ENCODE measurements around the gene BLID. TPM values are rescaled to one million over a fixed set of nuclear protein-coding genes. Genes with fewer than 3 reads are reported as not detected.

BLID gene
- total RNA-seq, 1 experiment from 2014 or later = not detected

GRCh38 chr11:122145715-122146274, 29.8 kb upstream of the BLID start:
- H2AK5ac ChIP-seq (ENCODE audit: insufficient read length, low read length) = no peak overlapping the region
- Mint-ChIP-seq H3K27ac (no peak overlapping the region), H3K4me1 (peaks cover 2 to 8% of the 10 kb centered on the region in 2 experiments), H3K27me3 (ENCODE audit: low read depth) (peaks cover 57% of the 10 kb centered on the region), H3K9me3 (no peaks in the 10 kb centered on the region), H3K4me3 (no peak overlapping the region), H3K36me3 (ENCODE audit: insufficient read depth in 1 of 3, low read depth in 3 of 3) (no peaks in the 10 kb centered on the region)
- no peaks in the 10 kb centered on the region for H3K79me2 ChIP-seq (ENCODE audit: insufficient read depth, low read length)
- H4K20me1 ChIP-seq (ENCODE audit: control insufficient read depth, insufficient read depth, insufficient read length) = no peaks in the 10 kb centered on the region
- DNase-seq = no peak
- H3K14ac ChIP-seq (ENCODE audit: insufficient read depth, low read length) = no peak overlapping the region
- no peak overlapping the region for H4K5ac ChIP-seq (ENCODE audit: insufficient read length, low read depth, low read length)
- no peak for TF ChIP-seq CTCF (conservative IDR thresholded peaks at IDR 0.05)
- no peak overlapping the region for H3K4me2 ChIP-seq (ENCODE audit: insufficient read depth, insufficient read length, low read length)
- H3K27me3 ChIP-seq (ENCODE audit: insufficient read depth, low read length) = peaks cover 9% of the 10 kb centered on the region; the same call in 1 of the 2 replicates
- H3K9me3 ChIP-seq (ENCODE audit: control insufficient read depth, low read depth, low read length) = no peaks in the 10 kb centered on the region
- H3K23ac ChIP-seq (ENCODE audit: insufficient read length, low read depth, low read length) = no peak overlapping the region
- no peak overlapping the region for H2BK12ac ChIP-seq (ENCODE audit: insufficient read length, low read depth, low read length)
- no peak overlapping the region for H2BK15ac ChIP-seq (ENCODE audit: low read depth, low read length)
- no peak overlapping the region for H3K18ac ChIP-seq (ENCODE audit: insufficient read length, low read depth, low read length)
- H2BK5ac ChIP-seq (ENCODE audit: insufficient read length, low read length) = no peak overlapping the region
- H3K79me1 ChIP-seq (ENCODE audit: insufficient read depth, low read depth, low read length, poor library complexity, severe bottlenecking) = no peaks in the 10 kb centered on the region
- no peak overlapping the region for H3K27ac ChIP-seq (ENCODE audit: insufficient read length, low read depth, low read length)
- H3K4ac ChIP-seq (ENCODE audit: low read depth, low read length) = no peak overlapping the region
- H2AFZ ChIP-seq (ENCODE audit: low read length) = no peak overlapping the region
- H3K23me2 ChIP-seq (ENCODE audit: insufficient read length, low read depth, low read length, poor library complexity, severe bottlenecking) = no peaks in the 10 kb centered on the region
- no peak overlapping the region for H2BK120ac ChIP-seq (ENCODE audit: low read depth, low read length, poor library complexity, severe bottlenecking)
- no peak overlapping the region for H3K9ac ChIP-seq (ENCODE audit: extremely low read depth, insufficient read length, low read length)
- no peak overlapping the region for H4K91ac ChIP-seq (ENCODE audit: insufficient read length, low read depth, low read length)
- no peak overlapping the region for H3K56ac ChIP-seq (ENCODE audit: insufficient read length, low read depth, low read length)
- no peak overlapping the region for H3T11ph ChIP-seq (ENCODE audit: low read length)
- no peak overlapping the region for H2BK20ac ChIP-seq (ENCODE audit: low read depth, low read length, poor library complexity, severe bottlenecking)
- no peak overlapping the region for H4K8ac ChIP-seq (replicated peaks; ENCODE audit: insufficient read length, low read depth, low read length)
- no peaks in the 10 kb centered on the region for H3K4me1 ChIP-seq (ENCODE audit: insufficient read depth, low read length)
